HG03354 (cell line): Measurements from ENCODE around the gene PICALM.
"Not testable (repeated sequence)": the region's sequence is repeated elsewhere in the genome, so short reads cannot be mapped to it uniquely, and the experiment has no call there.

Experiments used
- ATAC-seq: cut with Tn5 transposase; IDR thresholded peaks from one replicate; pipeline ENCODE4 v1.9.1; 2021; ENCODE audit warnings: mild to moderate bottlenecking; ENCODE audit not compliant: unreplicated experiment, poor library complexity, severe bottlenecking

Gene PICALM

GRCh38 chr11:86003654-86004053, 65.2 kb downstream of the PICALM start:
- ATAC-seq: no peak

- no peak for ATAC-seq
These were observed 66.5 kb downstream of the PICALM start for GRCh38 chr11:86002431-86002830.

GRCh38 chr11:85991508-85991907, 77.4 kb downstream of the PICALM start:
- no peak for ATAC-seq

- ATAC-seq: no peak
These were observed 79.1 kb downstream of the PICALM start for GRCh38 chr11:85989746-85990145.

- ATAC-seq: no peak
These were observed 80.1 kb downstream of the PICALM start for GRCh38 chr11:85988780-85989179.

DNA sequence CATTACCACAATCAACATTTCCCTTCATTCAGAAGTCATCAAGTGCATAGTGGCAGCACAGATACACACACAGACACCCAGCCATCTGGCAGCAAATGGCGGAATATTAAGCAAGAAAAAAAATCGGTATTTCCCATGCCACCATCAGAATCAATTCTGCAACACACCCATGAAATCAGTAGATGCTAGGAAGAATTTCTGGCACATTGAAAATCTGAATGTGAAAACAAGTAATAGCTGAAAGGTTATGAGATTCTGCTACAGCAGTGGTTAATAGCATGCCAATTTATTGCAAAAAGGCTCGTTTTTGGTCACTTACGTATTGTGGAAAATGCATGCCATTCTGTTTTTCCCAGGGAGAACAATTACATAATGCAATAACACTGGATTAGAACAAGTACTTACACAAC, 91.1 kb downstream of the PICALM start:
- no peak for ATAC-seq

- ATAC-seq: no peak
These were observed 92.4 kb downstream of the PICALM start for GRCh38 chr11:85976525-85976924.

GRCh38 chr11:85974122-85974521, 94.8 kb downstream of the PICALM start:
- ATAC-seq: no peak

- ATAC-seq: no peak
These were observed 98.3 kb downstream of the PICALM start for GRCh38 chr11:85970593-85970992.

DNA sequence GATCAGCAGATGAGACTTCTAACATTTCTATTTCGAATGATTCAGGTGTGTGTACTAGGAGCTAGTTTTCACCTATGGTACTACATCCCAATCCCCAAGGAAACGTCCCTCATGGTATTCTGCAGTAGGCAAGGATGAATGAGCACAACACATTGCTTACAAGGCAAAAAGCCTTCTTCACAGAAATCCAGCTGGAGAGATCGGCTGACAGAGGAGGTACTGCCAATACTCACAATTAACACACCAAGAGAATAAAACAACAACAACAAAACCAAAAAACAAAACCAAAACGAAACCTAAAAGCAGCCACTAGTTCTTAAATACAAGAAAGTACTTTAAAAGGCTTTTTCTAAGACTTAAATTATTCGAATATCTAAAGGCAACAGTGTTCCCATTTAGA, 101.4 kb downstream of the PICALM start:
- ATAC-seq: no peak

DNA sequence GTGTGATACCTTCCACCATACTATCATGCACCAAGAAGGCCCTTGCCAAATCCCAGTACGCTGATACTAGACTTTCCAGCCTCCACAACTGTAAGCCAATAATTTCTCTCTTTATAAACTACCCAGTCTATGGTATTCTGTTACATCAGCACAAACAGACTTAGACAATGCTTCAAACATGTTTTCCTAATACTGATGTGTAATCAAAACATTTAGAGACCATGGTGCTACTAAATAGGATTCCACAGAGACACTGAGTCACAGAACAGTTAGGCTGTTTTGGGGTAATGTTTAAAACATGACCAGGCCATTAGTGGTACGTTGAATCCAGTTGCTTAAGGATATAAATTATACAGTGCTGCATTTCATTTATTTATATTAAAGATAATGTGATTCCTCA, 103.7 kb downstream of the PICALM start:
- ATAC-seq: no peak

DNA sequence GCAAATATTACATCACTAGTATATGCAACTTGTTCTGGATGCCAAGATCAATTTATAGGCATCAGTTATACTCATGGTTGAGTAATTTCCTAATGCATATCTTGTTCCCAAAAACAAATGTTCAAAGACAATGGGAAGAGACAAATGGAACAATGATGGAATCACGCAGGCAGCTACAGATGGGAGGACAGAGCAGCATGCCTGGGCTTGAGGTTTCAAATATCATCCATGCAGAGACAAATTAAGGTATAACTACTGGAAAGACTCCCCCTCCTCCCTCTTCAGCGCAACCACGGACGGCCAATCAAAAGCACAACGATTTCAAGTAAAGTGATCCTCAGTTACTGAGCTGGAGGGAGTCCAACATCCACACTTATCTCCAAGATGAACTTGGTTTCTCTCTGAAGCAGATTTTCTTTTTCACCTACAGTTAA, 106.9 kb downstream of the PICALM start:
- ATAC-seq: no peak

- no peak for ATAC-seq
These were observed 107.8 kb downstream of the PICALM start for GRCh38 chr11:85961130-85961529.

- no peak for ATAC-seq
These were observed 108.2 kb downstream of the PICALM start for GRCh38 chr11:85960678-85961077.

GRCh38 chr11:85955531-85955930, 113.4 kb downstream of the PICALM start:
- no peak for ATAC-seq

GRCh38 chr11:85953491-85954143, 115.3 kb downstream of the PICALM start:
- no peak for ATAC-seq

DNA sequence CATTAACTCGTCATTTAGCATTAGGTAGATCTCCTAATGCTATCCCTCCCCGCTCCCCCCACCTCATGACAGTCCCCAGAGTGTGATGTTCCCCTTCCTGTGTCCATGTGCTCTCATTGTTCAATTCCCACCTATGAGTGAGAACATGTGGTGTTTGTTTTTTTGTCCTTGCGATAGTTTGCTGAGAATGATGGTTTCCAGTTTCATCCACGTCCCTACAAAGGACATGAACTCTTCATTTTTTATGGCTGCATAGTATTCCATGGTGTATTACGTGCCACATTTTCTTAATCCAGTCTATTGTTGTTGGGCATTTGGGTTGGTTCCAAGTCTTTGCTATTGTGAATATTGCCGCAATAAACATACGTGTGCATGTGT, 116.8 kb downstream of the PICALM start:
- ATAC-seq: not testable (repeated sequence)

DNA sequence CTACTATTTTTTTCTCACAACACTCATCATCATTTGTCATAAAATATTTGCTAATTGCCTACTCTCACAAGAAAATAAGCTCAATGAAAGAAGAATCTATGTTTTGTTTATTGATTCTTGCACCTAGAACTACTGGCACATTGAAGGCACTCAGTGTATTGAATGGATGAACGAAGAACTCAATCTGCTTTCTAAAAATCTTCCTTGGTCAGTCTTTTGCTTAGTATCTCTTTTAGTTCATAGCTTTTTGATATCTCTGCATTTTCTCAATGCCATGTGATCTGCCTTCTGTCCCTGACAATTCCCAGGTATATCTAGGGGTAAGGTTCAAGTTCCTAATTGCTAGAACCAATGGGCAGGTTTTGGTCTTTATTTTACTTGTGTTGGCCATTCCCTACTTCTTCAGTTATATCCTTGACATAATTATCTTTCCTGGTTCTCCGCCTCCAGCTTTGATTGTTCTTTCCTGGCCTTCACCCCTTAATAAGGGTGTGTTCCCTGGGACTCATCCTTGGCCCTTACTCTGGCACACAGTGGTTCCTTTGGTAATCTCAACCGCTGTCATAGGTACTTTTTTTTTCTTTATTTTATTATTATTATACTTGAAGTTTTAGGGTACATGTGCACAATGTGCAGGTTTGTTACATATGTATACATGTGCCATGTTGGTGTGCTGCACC, 117.3 kb downstream of the PICALM start:
- ATAC-seq: no peak

- ATAC-seq: no peak
These were observed 117.9 kb downstream of the PICALM start for GRCh38 chr11:85951049-85951405.

- ATAC-seq: no peak
These were observed 118.4 kb downstream of the PICALM start for GRCh38 chr11:85950317-85951048.

DNA sequence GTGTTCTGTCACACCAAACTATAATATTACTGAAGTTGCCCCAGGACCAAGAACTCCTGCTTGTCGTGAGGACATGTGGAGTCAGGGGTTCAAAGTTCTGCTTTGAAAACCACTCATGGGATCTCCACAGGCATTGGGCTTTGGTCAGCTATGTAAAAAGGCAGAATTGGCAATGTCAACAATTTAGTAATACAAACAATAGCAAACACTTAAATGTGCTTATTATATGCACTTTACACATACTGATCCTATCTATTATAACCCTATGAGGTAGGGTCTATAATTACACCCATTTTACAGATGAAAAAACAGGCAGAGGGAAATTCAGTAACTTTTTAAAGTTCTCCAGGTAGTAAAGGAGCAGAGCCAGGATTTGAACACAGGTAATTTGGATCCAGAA, 119.1 kb downstream of the PICALM start:
- ATAC-seq: no peak
